Ascending aorta (tissue), 2 donors: ENCODE measurements around the gene MFSD12. TPM values are rescaled to one million over a fixed set of nuclear protein-coding genes. Genes with fewer than 3 reads are reported as not detected.

Experiments
- DNase-seq, 2 donors: peaks; one replicate each; pipeline ENCODE4 v3.0.0-alpha.2; 2019; ENCODE audit warnings: low spot score in 2 of 2
- H3K27ac ChIP-seq, 2 donors: fragments of 200-600 bp; sonication (generic); one replicate each; pipeline ENCODE4 v1.5.1; 2016 to 2017; ENCODE audit warnings: mild to moderate bottlenecking in 1 of 2
- H3K27me3 ChIP-seq: fragments of 200-600 bp; sonication (generic); one replicate; pipeline ENCODE4 v1.5.1; 2017
- H3K36me3 ChIP-seq, 2 donors: fragments of 200-600 bp; sonication (generic); one replicate each; pipeline ENCODE4 v1.5.1; 2016
- H3K4me1 ChIP-seq, 2 donors: fragments of 200-600 bp; sonication (generic); one replicate each; pipeline ENCODE4 v1.5.1; 2016 to 2017; ENCODE audit warnings: mild to moderate bottlenecking in 1 of 2
- H3K4me3 ChIP-seq, 2 donors: fragments of 200-600 bp; sonication (generic); one replicate each; pipeline ENCODE4 v1.5.1; 2016 to 2017; ENCODE audit warnings: mild to moderate bottlenecking in 1 of 2
- H3K9me3 ChIP-seq, 2 donors: fragments of 200-600 bp; sonication (generic); one replicate each; pipeline ENCODE4 v1.5.1; 2016
- CTCF ChIP-seq, 3 experiments: fragments of 200-600 bp in 2 of 3; fragments of 450-650 bp in 1 of 3; sonication (generic) in 2 of 3; IDR thresholded peaks; one replicate each; pipeline ENCODE4 v1.5.1; 2016 to 2019; ENCODE audit warnings: antibody characterized with exemption in 3 of 3, mild to moderate bottlenecking in 1 of 3, moderate library complexity in 1 of 3
- intact Hi-C: fragments of 100-400 bp; cut with DNase I; formaldehyde crosslinking; loops from one replicate; pipeline ENCODE4 v1.15.1; 2023
- total RNA-seq: library from RNA; depleted of rRNA; stranded (reverse); fragments of >200 nt; gene quantifications from one replicate; pipeline ENCODE4 v1.1.0, GENCODE V29; 2016

Gene MFSD12
- total RNA-seq, 1 donor from 2014 or later: 133 TPM

DNA sequence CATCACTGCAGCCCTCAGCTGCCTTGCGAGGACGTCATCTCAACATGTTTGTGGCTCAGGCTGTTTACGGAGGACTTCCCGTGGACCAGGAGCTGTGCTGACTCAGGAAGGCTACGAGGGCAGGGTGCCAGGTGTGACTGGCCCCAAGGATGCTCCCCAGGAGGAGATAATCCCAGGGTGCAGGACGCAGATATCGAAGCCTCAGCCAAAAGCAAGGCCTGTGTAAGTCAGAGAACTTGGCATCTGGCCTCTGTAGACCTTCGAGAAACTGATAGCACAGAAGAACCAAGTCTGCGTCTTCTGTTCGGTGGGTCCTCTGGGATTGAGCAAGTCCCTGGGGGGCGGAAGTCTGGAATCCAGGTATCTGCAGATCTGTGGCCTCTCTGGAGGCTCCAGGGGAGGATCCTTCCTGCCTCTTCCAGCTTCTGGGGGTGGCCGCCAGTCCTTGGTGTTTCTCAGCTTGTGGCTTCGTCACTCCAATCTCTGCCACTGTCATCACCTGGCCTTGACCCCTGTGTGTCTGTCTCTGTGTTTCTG, 54.3 kb downstream of the MFSD12 start:
- intact Hi-C loops: loop anchor here (10.0 kb wide), 1 partner anchor 742 kb away; the partner anchor contains the start of gene YJU2
- no peak overlapping the region for H3K4me3 ChIP-seq
- no peaks in the 10 kb centered on the region for H3K27me3 ChIP-seq
- H3K9me3 ChIP-seq: no peaks in the 10 kb centered on the region
- H3K4me1 ChIP-seq: peaks cover 5 to 23% of the 10 kb centered on the region in 2 donors
- H3K27ac ChIP-seq: no peak overlapping the region
- no peak for DNase-seq
- no peaks in the 10 kb centered on the region for H3K36me3 ChIP-seq
- TF ChIP-seq CTCF (IDR thresholded peaks at IDR 0.05): no peak

DNA sequence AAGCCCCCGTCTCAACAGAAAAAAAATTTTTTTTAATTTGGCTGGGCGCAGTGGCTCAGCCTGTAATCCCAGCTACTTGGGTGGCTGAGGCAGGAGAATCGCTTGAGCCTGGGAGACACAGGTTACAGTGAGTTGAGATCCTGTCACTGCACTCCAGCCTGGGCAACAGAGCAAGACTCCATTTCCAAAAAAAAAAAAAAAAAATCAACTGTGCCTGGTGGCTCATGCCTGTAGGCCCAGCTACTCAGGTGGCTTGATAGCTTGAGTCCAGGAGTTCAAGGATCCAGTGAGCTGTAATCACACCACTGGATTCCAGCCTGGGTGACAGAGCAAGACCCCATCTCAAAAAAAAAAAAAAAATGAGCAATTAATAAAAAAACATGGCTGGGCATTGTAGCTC, 55.6 kb downstream of the MFSD12 start:
- no peak for TF ChIP-seq CTCF (IDR thresholded peaks at IDR 0.05)
- DNase-seq: no peak
- no peaks in the 10 kb centered on the region for H3K9me3 ChIP-seq
- no peak overlapping the region for H3K27ac ChIP-seq
- intact Hi-C loops: loop anchor here (10.0 kb wide), 1 partner anchor 743 kb away; the partner anchor contains the start of gene YJU2
- H3K27me3 ChIP-seq: no peaks in the 10 kb centered on the region
- H3K36me3 ChIP-seq: peaks cover 0 to under 1% of the 10 kb centered on the region in 2 donors
- H3K4me1 ChIP-seq: peaks cover 0 to 17% of the 10 kb centered on the region in 2 donors
- no peak overlapping the region for H3K4me3 ChIP-seq

DNA sequence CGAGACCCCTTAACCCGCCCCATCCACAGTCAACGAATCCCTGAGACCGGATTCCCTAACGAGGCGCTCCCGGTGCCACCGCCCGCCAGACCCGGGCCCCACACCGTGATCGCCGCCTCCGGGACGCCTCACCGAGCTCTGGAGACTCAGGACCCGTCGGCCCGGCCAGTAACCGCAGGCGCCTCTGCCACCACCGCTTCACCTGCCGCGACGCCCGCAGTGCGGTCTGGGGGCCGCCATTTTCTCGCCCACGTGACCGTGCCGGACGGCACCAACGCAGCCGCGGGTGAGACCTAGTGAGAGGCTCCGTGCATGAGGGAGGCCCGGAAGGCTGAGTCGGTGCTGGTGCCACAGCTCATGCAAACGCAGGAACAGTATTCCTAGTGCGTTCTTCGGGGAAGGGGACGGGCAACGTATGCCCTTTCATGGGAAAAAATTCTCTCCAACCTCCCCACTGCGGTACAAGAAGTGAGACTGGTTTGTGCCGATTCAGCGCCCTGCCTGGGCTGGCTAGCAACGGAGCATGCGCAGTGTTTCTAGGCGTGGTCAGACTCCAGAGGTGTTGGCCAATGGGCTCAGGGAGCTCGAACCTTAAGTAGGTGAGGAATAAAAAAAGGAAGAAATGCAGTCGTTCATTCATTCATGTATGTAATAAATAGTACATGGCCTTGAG, 56.8 kb downstream of the MFSD12 start, which contains the start of gene DOHH:
DOHH (minus strand) TSS at position 246 of the 673 bp plus-strand sequence. CDS start 3,860 bp downstream, outside the sequence.
- Histone ChIP-seq H3K27me3 (no peaks in the 10 kb centered on the region), H3K4me3 (peak within 1 kb of the TSS; percentile 69 to 90), H3K4me1 (peaks cover 0 to 17% of the 10 kb centered on the region in 2 donors), H3K36me3 (peaks cover 10 to 13% of the 10 kb centered on the region in 2 donors), H3K27ac (peak within 1 kb of the TSS; percentile 90 to 91), H3K9me3 (no peaks in the 10 kb centered on the region)
- intact Hi-C loops: loop anchor here (10.0 kb wide), 1 partner anchor 744 kb away; the partner anchor contains the start of gene YJU2
- no peak for TF ChIP-seq CTCF (IDR thresholded peaks at IDR 0.05)
- DNase-seq: peak; percentile 81 to 96

DNA sequence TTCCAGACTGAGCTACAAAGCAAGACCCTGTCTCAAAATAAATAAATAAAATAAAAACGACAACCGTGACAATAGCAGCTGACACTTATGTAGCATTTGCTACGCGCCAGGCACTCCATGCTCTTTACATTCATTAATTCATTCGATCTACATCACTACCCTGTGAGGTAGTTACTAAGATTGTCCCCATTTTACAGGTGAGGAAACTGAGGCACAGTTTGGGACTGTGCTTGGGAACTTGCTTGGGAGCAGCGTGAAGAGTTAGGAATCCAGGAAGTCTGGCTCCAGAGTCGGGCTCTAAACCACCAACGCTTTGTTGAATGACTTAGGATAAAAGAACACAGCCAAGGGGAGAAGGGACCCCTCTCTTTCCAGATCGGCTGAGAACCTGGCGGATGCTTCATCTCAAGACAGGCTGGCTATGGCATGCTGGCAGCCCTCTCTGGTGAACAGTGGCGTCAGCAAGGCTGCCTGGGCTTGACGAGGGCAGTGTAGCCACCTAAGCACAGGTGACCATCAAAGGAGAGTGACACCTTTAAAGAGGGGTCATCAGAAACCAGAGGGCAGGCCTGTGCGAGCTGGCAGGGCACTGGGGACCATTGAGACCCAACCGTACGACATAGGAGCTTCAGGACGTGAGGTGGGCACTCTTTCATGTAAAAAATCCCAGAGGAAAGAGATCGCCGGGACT, 57.5 kb downstream of the MFSD12 start:
- Histone ChIP-seq H3K4me3 (peak overlapping the region; percentile 69 to 90), H3K4me1 (peaks cover 0 to 13% of the 10 kb centered on the region in 2 donors), H3K9me3 (no peaks in the 10 kb centered on the region), H3K36me3 (peaks cover 14 to 19% of the 10 kb centered on the region in 2 donors), H3K27ac (peak overlapping the region; percentile 90 to 91), H3K27me3 (no peaks in the 10 kb centered on the region)
- intact Hi-C loops: loop anchor here (10.0 kb wide), 1 partner anchor 745 kb away; the partner anchor contains the start of gene YJU2
- TF ChIP-seq CTCF (IDR thresholded peaks at IDR 0.05): no peak
- DNase-seq: no peak

DNA sequence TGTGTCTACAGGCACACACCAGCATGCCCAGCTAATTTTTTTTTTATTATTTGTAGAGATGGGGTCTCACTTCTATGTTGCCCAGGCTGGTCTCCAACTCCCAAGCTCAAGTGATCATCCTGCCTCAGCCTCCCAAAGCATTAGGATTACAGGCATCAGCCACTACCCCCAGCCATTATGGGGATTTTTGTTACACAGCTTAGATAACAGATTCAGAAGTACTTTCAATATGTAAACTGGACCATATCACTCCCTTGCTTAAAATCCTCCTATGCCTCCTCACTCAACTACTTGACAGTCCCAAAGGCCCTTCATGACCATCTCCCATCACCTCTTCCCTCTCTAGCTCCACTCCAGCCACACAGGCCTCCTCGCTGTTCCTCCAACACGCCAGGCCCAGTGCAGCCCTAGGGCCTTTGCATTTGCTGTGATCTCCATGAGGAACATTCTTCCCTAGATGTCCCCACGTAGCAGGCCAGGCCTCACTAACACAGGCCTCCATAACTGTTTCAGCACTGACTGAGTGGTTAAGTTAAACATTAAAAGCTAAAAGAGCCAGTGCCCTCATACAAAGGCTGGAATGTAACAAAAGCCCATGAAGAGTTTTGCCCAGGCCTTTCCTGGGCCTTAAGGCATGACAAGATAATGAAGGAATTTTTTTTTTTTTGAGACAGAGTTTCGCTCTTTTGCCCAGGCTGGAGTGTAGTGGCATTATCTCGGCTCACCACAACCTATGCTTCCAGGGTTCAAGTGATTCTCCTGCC, 59.4 kb downstream of the MFSD12 start:
- intact Hi-C loops: no loop called here
- TF ChIP-seq CTCF (IDR thresholded peaks at IDR 0.05): no peak
- Histone ChIP-seq H3K9me3 (no peaks in the 10 kb centered on the region), H3K27ac (no peak overlapping the region), H3K27me3 (no peaks in the 10 kb centered on the region), H3K4me1 (peaks cover 0 to 13% of the 10 kb centered on the region in 2 donors), H3K36me3 (peaks cover 33 to 38% of the 10 kb centered on the region in 2 donors), H3K4me3 (no peak overlapping the region)
- DNase-seq: no peak
